ENCODE measurements around the gene PDE4B.

Gene PDE4B

DNA sequence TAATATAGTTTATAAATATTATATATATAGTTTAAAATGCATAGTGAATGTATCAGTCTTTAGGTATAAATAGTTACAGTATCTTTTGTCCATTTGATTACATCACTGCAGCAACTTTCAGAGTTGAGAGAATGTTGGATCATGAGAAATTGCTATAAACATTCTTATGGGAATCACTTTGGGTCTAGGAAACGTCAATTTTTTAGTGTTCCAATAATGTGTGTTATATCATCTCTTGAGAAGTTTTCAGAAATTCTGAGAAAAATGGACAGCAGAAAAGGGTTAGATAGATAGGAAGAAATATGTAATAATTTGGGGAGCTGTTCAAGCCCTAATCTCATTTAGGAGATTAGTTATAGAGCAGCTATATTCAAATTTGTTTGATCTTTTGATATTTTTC is 556.1 kb downstream of the PDE4B start:
- no peak for DNase-seq

DNA sequence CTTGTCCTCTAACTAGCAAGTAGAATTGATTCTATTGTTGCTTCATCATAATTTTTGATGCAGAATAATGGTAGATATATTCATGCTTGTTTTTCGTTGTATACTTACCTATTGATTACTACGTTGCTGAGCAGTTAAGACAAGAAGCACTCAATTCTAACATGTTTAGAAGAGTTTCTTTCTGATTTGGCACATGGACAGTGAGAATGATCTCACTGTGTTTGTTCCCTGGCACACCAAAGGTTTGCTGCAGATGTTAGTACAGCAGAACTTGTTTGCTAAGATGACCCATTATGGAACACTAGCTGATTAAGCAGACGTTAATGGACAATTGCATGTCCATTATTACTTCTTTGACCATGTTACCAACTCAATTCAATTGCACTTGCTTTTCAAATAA is 556.5 kb downstream of the PDE4B start:
- no peak for DNase-seq

DNA sequence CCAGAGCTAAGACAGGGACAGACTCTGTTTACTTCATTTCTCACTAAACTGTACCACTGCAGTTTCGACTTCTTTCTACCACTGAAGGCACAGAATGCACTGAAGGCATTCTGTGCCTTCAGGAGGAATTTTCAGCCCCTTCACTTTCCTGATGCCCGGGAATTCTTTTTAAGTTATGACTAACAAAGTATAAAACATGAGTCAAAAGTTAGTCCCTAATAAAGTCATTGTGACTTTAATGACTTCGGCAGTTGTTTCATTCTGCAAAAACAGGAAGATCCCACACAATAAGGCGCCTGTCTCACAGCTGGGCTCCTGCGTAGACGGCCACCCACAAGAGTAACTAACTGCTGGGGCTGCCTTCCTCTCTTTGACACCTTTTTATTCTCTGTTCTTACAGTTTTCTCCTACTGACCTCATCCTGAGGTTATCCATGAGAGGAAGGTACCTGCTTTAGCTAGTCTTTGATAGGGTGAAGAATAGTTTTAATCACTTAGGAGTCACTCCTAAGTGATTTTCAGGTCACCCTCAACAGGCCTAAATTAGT is 557.4 kb downstream of the PDE4B start:
- DNase-seq = peak; percentile 65

DNA sequence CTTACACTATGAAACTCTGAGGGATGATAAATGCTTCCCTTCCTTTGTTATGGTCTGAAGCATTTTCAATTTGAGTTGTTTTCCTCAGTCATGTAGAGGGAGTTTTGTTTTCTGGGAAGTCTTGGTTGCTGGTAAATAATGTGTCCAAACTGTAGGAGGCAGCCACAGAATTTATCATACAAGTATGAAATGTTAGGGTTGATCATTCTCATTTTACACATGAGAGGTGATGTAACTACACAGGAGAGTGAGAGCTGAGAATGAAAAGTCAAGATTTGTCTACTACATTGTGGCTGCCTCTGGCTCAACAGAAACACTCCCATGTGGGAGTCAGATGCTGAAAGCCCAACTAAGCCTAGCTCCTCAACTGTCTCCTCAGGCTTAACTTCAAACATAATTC is 558.8 kb downstream of the PDE4B start:
- no peak for DNase-seq

GRCh38 chr1:66351913-66352312 is 559.2 kb downstream of the PDE4B start:
- peak; percentile 33 for DNase-seq

DNA sequence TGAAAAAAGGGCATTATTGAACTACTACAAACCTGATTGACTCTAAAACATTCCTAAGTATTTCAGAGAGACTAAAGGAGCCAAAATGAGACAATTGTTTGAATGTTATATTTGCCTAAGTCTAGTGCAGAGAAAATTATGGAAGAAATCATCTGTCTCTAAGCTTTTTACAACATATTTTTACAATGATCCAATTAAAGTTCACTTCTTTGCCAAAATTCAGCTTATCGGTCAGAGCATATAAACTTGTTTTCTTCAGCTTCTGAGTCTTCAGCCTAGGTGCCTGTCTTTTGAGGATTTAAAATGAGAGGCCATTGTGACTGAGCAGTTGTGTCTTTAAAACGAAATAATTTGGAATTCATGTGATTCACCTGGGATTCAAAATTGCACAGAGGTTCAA is 560.1 kb downstream of the PDE4B start:
- no peak for DNase-seq

GRCh38 chr1:66353257-66353656 is 560.6 kb downstream of the PDE4B start:
- DNase-seq = no peak

GRCh38 chr1:66354311-66355201 is 561.9 kb downstream of the PDE4B start:
- DNase-seq = no peak

DNA sequence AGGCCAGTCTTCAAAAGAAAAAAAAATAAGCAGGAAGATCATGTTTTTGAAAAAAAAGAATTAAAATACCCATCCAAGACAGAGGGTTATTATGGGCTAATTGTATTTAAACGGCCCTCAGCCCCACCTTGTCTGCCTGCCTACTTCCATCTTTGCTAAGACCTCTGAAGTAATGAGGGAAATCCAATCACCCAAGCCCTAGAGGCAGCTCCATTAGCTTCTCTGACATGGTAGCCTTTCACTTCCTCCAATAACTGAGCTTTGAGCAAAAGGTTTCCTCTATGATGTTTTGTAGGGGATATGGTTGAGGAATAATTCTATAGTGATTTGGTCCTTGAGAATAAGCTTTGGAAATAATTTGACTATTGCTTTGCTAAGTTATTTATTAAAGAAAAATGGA is 563.1 kb downstream of the PDE4B start:
- no peak for DNase-seq

DNA sequence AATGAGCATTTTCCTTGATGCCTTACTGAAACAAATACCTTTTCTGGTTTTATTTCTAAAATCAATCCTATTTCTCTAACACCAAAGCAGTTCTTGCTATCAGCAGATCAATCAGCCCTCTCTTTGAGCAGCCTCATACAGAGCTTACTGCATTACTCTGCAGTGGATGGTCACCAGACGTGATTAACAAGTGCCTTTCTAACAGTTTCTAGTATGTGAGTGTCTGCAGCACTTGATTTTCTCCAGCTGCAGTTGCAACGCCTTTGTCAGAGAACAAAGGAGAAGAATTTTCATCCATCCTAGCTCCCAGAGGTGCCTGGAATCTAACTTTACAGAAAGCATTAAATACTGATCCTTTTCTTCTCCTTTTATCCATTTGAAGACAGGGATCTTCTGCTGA is 563.9 kb downstream of the PDE4B start:
- DNase-seq = no peak

- no peak for DNase-seq
Observed at GRCh38 chr1:66357021-66357420, 564.3 kb downstream of the PDE4B start.

- peak; percentile 28 for DNase-seq
Observed at GRCh38 chr1:66357478-66358197, 564.9 kb downstream of the PDE4B start.

GRCh38 chr1:66359269-66359668 is 566.6 kb downstream of the PDE4B start:
- no peak for DNase-seq

DNA sequence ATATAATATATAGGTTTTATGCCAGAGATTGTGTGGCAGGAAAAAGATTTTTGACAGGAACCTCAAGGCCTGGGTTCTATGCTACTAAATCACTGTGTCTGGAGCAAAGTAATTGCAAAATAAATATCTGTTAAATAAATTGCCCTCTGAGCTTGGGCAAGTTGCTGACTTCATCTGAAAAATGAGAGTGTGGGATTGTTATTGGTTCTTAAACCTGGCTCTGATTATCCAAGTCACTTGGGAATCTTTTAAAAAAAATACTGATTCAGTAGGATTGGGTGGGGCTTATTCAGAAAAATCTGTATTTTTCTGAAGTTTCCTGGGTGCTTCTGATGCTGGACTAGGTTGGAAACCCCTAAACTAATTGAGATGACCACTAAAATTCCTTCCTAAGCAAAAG is 567.1 kb downstream of the PDE4B start:
- no peak for DNase-seq

- no peak for DNase-seq
Observed at GRCh38 chr1:66360285-66360724, 567.6 kb downstream of the PDE4B start.

- DNase-seq = no peak
Observed at GRCh38 chr1:66364578-66365391, 572.1 kb downstream of the PDE4B start.

DNA sequence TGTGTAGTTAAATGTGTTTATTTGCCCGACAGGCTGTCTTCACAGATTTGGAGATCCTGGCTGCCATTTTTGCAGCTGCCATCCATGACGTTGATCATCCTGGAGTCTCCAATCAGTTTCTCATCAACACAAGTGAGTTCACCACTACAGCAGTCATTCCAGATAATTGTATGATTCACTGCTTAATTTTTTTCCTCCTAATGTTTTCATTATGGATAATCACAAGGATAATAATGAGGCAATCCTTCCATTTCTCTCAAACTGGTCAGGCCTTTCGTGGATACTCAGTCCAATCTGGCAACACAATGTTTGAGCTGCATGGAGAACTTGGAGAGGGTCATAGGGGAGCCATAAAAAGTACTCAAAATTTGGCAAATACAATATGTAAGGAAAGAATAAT is 572.9 kb downstream of the PDE4B start:
- DNase-seq = no peak

DNA sequence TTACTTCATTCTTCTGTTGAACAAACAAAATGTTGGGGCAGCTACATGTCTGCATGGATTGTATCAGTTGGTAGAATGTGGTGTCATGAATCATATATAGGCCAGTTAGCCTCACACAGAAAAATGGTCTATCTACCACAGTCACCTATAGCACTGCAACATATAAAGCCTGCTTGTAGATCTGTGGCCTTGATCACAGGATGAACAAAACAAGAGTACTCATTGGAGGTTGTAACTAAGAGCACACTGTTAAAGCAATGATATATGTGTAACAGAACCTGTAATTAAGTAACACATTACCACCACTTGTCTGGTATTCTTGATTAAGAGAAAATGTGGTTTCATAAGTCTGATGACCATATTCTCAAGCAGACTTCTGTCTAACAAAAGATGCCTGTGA is 573.9 kb downstream of the PDE4B start:
- DNase-seq = no peak

GRCh38 chr1:66367369-66367768 is 574.7 kb downstream of the PDE4B start:
- no peak for DNase-seq

DNA sequence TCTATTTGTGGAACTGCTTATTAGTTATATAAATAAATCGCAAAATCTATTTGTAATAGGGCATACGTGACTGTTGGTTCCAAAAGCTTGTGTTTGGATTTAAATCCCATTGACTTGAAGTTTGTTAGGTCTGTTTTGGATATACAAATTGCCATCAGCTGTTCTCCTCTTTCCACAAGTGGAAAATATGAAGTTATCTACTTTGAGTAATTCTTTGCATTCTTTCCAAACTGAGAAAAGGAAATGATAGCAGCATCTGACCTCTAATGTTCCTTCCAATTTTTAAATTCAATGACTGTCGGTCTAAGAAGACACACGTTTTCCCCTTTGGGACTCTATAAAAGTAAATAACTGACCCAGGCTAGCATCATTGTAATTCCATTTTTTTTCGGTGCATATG is 575.6 kb downstream of the PDE4B start:
- no peak for DNase-seq

DNA sequence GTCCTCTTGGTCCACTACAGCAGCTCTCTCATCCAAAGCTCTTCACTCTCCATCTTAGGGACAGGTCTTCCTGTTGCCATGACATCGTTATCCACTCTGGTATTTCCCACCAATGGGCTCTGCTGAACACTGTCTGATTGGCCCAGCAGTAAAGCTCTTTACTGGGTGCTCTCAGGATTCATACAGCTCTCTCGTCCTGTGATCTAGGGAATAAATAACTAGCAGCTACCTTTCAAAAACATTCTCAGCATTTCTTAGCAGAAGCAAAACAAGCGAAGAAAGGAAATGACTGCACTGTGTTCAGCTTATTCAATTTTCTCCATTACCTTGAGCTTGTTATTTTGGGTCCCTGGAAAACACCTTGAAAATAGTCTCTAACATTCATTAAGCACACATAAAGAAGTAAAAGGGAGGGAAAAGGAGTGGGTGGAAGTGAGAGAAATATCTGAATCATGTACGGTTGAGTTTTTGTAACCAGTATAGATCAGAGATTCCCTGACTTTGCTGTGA is 577.8 kb downstream of the PDE4B start:
- no peak for DNase-seq

- peak; percentile 9 for DNase-seq
Observed at GRCh38 chr1:66371233-66372005, 578.7 kb downstream of the PDE4B start.
